GM21717 (cell line): Measurements from ENCODE around the gene ARFGAP2.
A peak's percentile ranks its signal among the peaks of the same experiment; 100 is the strongest.

Experiments
- ATAC-seq: cut with Tn5 transposase; IDR thresholded peaks from one replicate; pipeline ENCODE4 v1.9.1; 2021; ENCODE audit warnings: mild to moderate bottlenecking, moderate library complexity; ENCODE audit not compliant: unreplicated experiment

Gene ARFGAP2

DNA sequence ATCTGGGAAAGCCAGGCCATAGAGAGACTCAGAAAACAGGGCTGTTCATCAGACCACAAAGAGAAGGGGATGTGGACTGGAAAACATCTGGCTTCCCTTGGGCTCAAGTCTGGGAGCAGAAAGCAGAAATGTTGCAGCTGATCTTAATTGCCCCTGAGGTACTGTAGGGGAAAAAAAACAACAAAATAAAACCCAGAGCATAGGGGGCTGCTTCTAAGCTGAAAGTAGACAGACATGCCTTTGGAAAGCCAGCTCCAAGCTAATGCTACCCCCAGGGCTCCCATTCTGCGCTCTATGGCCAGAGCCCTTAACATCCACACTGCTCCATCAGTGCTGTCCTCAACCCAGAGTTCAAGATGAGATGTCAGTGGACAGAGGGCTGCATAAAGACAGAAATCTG, 11.6 kb upstream of the ARFGAP2 start:
- ATAC-seq: no peak

DNA sequence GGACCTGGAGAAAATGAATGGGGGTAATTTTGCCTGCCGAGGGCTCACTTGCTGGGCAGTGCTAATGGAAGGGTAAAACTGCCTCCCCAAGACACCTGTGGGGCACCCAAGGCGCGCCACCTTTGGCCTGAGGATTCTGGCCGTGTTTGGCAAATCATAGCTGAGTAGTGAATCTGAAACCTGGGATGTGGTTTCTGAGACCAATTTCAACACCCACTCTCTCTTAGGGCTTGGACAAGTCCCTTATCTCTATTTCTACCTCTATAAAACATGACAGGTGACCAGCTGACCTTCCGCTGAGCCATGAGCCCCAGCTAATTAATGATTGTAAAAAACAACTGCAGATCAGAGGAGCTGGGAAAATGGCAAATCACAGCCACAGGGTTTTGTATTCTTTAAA, 11.0 kb upstream of the ARFGAP2 start:
- ATAC-seq: no peak

DNA sequence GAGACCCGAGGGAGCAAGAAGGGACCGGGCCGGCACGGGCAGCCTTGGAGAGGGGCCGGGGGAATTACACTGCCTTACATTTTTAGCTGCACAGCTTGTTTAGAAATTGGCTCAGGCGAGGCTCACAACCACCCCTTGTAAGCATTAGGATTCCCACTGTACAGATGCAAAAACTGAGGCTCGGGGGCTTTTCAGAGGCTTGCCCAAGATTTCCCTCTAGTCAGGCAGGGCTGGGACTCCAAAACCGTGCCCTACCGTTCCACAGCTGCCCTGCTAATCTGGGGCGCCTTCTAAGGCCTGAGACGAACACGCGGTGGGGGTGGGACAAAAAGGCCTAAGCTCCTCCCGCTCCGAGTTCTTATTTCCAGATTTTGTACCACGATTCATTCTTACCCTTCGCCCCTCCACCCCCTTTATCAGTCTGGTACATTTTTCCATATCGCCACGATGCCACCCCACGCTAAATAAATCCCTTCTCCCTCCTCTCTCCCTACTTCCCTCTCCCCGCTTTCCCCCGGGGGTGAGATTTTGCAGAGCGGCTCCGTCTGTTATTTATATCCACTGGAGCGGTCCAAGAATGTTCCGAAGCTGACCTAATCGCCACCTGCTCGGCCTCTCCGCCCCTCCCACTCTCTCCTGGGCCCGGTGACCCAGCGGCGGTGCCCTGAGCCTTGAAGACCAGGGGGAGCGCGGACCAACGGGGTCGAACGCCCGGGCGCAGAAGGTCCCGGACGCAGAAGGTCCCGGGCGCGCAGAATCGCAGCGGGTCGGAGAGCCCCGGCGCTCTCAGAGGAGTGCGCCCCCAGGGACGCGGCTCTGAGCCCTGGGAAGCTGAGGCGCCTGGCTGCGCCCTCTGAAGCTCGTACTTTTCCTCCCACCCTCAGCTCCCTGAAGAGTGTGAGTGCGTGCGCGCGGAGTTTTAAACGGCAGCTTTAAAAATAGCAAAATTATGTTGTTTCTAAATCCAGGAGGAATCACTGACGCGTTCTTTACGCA, 10.3 kb upstream of the ARFGAP2 start:
- ATAC-seq: no peak

DNA sequence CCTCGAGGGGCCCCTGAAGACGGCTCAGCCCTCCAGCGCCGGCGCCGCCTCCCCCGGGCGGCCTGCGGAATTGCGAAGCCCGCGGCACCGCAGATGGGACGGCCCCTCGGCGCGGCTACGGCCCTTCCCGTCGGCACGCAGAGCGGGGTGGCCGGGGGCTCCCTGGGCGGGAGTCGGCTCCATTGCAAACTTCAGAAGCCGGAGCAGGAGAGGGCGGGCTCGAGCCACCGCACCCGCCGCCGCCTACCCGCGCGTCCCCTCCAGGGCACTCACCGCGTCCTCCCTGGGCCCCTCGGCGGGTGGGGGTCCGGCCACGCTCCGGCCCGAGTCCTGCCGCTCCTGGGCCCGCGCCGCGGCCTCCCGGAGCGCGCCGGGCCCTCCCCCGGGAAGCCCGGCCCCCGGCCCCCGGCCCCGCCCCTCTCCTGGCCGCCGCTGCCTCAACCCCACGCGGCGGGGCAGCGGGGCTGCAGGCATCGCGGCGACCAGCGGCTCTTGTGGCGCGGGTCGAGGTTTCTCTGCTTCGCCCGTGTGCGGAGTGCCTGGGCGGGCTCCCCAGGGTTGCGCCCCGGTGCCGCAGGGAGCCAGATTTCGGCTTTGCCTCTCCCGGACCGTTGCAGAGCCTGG, 9.5 kb upstream of the ARFGAP2 start, which contains the start of gene PACSIN3:
PACSIN3 (minus strand) TSS at position 359 of the 624 bp plus-strand sequence. CDS start 3,707 bp downstream, outside the sequence.
- ATAC-seq: no peak

DNA sequence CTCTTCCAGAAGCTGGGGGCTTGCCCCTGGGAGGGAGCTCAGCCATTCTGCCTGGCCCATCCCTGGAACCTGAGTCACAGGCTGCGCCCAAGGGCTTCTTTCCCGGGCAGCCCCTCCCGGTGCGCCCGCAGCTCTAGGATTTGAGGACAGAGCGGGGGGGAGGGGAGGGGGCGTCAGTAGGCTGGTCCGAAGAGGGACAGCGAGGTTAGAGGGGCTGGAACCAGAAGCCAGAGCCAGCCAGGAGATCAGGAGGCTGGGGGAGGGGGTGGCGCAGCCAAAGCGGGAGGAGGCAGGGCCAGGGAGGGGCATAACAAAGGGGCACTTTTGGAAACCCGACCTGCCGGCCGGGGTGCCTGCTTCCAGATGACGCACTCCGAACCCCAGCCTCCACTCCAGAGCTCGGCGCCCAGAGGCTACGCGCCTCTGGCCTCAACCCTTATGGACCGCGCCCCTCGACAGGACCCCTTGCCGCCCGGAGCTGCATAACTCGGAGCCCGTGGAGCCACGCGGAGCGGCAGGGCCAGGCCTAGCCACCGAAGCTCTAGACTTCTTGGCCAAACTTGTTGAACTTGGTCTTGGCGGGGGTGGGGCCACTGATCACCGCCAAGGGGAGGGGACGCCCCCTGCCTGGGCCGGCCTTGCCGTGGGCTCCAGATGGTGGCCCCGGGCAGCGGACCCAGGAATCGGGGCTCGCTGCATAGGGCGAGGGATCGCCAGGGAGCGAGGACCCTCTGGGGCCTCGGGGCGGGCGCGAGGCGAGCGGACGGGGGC, 8.8 kb upstream of the ARFGAP2 start:
- no peak for ATAC-seq

DNA sequence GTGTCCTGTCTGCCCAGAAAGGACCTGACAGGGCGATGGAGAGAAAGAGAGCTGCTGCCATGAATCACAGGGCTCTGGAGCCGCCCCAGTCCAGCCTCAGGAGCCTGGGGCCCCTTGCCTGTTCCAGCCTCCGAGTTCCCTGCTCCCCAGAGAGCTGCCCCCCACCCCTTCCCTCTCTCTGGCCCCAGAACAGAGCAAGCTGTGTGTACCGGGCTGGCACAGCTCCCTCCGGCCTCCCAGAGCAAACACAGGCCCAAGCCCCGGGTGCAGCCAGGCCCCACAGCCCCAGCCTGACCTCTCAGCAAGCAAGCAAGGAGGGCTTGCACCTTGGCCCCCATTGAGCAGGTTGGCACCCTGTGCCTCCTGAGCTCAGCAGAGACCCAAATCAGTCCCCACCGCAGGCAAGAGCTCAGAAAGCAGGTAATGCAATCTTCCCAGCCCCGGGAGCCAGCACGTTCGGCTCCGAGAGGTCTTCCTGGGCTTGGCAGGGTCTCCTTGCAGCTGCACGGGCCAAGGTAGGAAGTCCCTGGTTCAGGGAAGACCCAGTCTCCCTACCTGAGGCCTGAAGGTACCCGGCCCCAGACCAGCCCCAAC, 8.1 kb upstream of the ARFGAP2 start:
- no peak for ATAC-seq

DNA sequence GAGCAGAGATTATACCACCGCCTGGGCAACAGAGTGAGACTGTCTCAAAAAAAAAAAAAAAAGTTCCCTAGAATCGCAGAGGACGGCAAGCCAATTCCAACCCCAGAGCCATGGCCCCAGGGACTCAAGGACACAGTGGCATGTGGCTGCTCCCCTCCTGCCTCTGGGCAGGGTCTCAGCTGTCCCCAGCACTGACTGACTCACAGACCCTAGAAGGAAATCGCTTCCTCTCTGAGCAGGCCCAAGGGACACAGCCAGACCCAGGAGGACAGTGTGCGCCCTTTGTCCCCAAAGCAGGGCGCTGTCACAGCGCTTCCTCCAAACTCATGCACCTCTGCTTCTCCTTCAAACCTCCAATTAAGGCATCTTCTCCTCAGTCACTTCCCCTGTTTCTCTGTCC, 7.3 kb upstream of the ARFGAP2 start:
- no peak for ATAC-seq

DNA sequence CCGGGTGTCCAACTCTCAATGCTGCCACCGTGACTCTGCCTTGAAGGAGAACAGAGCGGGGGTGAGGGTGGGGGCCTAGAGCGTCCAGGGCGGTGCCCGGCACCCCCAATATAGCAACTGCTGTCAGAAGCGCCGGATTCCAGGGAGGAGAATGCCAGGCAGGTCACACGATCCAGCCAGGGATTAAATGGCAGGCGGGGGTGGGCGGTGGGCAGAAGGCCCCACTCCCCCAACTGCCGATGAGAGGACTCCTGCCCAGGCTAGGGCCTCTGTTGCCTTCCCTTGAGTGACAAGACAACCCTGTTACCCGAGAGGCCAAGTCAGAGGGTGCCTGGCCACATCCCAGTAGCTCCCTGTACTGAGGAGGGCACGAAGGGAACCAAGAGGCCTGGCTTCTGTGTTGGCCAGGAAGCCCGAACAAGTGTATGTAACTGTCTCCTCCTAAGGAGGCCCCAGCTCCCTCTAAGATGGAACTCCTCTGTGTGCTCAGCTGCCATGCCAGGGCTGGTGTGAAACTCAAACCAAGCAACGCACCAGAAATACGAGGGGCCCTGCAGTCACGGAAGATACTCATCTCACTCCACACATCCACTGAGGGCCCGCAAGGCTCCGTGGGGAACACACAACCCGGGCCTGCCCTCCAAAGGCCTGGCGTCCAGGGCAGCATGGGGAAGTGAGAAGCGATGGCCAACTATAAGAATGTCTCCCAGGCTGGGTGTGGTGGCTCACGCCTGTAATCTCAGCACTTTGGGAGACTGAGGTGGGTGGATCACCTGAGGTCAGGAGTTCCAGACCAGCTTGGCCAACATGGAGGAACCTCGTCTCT, 6.6 kb upstream of the ARFGAP2 start:
- ATAC-seq: no peak

DNA sequence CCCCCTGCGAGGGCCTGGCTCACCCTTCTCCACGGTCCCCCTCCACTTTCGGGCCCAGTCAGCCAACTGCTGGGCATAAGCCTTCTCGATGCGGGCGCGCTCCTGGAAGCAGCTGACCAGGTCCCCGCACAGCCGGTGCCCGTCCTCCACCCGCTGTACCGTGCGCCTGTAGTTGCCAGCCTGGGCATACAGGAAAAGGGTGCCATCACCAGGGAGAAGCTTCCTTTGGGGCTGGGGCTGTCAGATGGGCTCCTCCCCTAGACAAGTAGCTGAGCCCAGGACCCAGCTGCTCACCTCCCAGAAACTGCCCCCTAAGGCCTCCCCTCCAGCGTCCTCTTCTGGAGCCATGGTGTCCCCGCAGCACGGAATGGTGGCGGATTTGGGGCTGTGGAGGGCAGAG, 5.7 kb upstream of the ARFGAP2 start:
- ATAC-seq: no peak

DNA sequence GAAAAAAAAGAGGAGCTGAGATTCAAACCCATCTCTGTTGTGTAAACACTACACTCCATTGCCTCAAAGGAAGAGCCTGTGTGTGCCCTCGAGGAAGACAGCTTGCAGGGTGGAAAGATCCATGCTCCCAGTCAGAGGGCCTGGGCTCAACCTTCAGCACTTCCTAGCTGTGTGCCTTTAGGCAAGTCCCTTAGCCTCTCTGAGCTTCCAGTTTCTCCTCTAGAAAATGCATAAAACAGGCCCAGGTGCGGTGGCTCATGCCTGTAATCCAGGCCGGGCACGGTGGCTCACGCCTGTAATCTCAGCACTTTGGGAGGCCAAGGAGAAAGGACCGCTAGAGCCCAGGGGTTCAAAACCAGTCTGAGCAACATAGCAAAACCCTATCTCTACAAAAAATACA, 4.6 kb upstream of the ARFGAP2 start:
- no peak for ATAC-seq

DNA sequence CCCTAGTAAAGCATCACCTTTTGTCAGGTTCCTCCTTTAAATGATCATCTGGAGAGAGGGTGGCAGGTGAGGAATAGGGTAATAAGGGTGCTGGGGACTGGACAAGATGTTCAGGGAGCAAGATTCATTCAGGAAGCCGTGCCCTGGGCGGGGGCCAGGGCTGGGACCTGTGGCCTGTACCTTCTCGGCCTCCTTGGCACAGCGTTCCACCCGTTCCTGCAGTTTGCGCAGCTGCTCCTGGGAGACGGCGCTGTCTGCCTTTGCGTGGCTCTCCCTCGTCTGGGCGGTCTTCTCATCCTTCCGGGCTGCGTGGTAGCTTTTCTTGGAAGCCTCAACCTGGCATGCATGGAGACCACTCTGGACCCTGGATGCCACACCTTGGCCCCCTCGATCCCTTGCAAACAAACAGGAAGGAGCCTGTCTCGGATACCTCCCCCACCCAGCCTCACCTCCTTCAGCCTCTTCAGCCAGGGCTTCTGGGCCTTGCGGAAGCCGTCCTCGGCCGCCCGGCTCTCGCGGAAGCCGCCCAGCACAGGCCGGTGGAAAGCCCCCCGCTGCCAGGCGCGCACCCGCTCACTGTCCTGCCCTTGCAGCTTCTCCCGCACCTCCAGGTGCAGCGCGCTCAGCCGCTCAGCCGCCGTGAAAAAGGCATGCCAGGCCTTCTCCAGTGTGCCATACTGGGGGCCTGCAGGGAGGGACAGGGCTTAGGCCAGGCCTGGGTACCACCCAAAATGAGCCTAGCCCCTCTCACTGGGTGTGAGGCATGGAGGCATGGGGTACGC, 3.5 kb upstream of the ARFGAP2 start:
- no peak for ATAC-seq

DNA sequence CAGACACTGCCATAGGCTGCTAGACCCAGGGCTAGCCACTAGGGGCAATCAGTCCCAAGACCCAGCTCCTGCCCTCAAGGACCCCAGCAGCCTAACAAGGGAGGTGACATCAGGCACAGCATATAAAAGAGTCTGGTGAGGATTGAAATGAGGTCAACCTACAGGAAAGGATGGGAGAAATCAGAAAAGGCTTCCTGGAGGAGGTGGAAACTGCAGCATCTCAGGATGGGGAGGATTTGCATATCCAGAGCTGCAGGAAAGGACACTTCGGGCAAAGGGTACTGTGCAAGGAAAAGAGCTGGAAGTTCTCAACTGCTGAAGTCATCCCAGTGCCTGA, 2.9 kb upstream of the ARFGAP2 start:
- no peak for ATAC-seq

DNA sequence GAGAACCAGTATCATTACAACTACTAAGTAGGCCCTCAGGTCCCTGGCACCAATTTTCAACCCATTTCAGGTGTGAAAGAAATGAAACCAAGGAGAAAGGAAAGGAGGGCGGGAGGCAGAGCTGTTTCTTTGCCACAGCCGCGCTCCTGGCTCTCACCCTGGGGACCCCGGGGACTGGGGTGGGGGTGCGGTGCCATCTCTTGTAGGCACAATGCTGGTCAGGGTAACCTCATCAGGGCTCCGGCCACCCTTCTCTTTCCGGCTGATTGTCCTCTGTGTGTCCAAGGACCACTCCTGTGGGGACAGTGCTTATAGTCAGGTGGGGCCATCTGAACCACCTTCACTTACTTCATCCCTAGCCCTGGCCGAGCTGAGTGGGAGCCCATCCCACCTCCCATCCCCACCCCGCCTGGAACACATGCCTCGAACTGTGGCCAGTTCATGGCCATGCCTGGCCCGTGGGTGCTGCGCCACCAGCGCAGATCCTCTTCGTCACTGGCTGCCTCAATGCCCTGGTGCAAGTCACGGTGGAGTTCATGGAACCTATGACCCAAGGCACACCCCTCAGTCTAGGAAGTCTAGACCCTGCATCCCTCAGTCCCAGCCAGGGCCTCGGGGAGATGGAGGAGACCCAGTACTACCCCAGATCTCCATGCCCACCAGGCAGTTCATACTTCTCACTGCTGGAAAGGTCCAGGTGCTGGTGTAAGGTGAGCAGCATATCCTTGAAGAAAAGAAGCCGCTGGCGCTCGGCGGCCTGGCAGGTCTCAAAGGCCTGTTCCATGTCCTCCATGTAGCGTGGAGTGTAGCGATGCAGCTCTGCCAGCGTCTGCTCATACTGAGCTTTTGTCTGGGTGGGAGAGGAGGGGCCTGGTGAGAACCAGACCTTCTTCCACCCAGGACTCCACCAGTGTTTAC, 2.3 kb upstream of the ARFGAP2 start:
- ATAC-seq: no peak

DNA sequence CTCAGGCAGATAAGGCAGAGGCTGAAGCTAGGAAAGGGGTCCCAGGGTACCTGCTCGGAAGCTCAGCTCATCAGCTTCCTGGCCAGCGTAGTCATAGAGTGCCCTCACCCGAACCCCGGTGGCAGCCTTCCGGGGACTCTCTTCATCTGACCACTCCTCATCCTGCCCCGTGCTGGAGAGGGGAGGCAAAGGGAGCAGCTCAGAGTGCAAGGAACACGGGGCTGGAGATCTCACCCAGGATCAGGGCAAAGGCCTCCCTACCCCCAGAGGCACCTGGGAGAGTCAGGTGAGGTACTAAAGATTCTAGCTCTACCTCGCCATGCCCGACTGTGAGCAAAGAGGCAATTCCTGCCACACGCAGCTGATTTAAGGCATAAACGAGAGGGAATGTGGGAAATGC, 1.6 kb upstream of the ARFGAP2 start:
- ATAC-seq: no peak

DNA sequence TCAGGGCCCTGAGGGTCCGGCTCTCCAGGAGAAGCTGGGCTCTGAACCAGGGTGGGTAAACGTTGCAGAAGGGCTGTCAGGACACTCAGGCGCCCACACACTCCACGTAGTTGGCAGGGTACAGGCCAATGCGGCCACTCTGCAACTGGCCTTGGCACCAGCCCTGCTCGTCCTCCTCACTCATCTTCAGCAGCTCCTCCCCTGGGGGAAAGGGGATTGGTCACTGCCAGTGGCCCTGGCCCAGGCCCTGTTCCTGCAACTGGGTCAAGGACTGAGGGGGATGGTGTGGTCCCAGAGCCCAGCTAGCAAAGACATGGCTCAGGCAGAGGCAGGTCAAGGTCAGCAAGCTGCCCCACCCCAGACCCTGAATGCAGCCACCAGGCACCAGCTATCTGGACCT, 1.2 kb upstream of the ARFGAP2 start:
- ATAC-seq: no peak

DNA sequence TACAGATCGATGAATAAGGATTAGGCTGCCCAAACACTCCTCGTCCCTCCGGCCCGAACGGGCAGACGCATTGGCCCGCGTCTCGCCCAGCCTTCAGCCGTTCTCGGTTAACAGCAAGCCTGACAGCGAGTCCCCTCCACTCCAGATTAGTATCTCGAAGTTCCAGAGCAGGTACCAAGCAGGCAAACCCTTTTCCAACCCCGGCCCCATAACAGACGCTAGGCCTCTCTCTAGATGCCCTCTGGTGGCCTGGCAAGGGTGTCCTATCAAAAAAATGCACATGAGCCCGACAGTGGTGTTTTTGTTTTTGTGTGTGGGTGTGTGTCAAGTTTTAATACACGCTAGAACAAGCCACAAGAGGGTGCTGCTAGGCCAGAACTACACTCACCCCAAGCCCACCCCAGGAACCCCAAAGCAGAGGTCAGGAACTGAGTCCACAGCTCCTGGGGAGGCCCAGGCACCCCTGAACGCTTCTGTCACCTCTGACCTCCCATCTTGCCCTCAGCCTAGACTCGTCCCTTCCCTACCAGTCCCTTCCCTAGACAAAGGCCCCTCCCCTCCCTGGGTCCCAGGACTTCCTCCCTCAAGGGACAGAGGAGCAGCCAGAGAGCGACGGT, 658 bp upstream of the ARFGAP2 start:
- peak; percentile 48 for ATAC-seq

DNA sequence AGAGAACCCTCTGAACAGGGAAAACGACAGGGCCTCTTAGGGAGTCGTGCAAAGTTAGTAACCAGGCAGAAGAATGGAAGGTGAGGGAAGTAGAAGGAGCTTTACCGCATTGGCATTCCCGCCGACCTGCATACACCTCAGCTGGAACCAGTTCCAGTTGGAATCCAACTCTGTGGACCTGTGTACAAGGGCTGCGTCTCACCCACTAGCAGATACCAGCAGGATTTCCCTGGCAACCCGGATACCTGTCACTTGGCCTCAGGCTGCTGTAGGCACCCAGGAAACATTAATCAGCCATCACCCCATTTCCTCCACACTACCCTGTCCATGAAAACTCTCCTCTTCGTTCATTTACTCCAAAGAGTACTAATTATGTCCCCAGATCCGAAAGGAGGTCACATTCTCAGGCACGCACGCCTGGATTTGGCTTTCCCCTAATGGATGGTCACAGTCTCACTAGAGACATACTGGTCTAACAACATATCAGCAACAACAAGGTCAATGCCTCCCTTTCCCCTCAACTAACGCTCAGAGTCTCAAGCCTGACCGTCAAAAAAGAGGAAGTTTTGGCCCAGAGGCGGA, 842 bp downstream of the ARFGAP2 start:
- ATAC-seq: no peak
